HS-27A (cell line): Measurements from ENCODE around the gene PPP2R5C.
"Not testable (repeated sequence)": the region's sequence is repeated elsewhere in the genome, so short reads cannot be mapped to it uniquely, and the experiment has no call there.

ENCODE experiments used
- DNase-seq: peaks from one replicate; pipeline ENCODE4 v3.0.0-alpha.2; 2012; ENCODE audit warnings: low read depth, missing footprints

The PPP2R5C gene

GRCh38 chr14:101966742-101967141 lies 205.2 kb downstream of the PPP2R5C start:
- no peak for DNase-seq

GRCh38 chr14:101968186-101968585 lies 206.7 kb downstream of the PPP2R5C start:
- no peak for DNase-seq

- no peak for DNase-seq
Measured at GRCh38 chr14:101969481-101969880, 208.0 kb downstream of the PPP2R5C start.

- no peak for DNase-seq
Measured at GRCh38 chr14:101970830-101971400, 209.4 kb downstream of the PPP2R5C start.

GRCh38 chr14:101971458-101971857 lies 209.9 kb downstream of the PPP2R5C start:
- DNase-seq, result not testable (repeated sequence)

GRCh38 chr14:101972126-101972866 lies 210.8 kb downstream of the PPP2R5C start:
- peak; percentile 98 for DNase-seq

- DNase-seq, result no peak
Measured at GRCh38 chr14:101973356-101973755, 211.8 kb downstream of the PPP2R5C start.

- no peak for DNase-seq
Measured at GRCh38 chr14:101975231-101975630, 213.7 kb downstream of the PPP2R5C start.
